ENCODE data around the gene ADAM8. TPM values are rescaled to one million over a fixed set of nuclear protein-coding genes. Genes with fewer than 3 reads are reported as not detected.
"Not testable (repeated sequence)": the region's sequence is repeated elsewhere in the genome, so short reads cannot be mapped to it uniquely, and the experiment has no call there.

The ADAM8 gene
- total RNA-seq, 4 donors from 2014 or later: 5.4 to 12.4 (median 6.4) TPM

DNA sequence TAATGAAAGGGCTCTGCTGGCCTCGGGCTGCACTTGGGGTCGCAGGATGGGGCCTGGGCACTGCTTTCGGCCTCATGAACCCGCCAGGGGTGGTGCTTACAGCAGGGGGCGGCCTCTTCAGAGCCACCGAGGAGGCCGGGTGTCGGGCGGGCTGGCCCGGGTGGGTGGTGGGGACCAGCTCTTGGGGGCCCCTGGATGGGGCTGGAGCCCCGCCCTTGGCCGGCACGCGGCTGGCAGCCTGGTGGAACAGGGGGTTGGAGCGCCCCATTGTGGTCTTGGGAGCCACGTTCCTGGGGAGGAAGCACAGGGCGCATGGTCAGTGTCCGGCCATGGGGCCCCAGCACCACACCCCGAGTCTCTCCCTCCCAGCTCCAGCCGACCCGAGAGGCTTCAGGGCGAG, 8.8 kb downstream of the ADAM8 start:
- no peak for TF ChIP-seq POLR2A (IDR thresholded peaks at IDR 0.05)
- TF ChIP-seq, protein P1, sequence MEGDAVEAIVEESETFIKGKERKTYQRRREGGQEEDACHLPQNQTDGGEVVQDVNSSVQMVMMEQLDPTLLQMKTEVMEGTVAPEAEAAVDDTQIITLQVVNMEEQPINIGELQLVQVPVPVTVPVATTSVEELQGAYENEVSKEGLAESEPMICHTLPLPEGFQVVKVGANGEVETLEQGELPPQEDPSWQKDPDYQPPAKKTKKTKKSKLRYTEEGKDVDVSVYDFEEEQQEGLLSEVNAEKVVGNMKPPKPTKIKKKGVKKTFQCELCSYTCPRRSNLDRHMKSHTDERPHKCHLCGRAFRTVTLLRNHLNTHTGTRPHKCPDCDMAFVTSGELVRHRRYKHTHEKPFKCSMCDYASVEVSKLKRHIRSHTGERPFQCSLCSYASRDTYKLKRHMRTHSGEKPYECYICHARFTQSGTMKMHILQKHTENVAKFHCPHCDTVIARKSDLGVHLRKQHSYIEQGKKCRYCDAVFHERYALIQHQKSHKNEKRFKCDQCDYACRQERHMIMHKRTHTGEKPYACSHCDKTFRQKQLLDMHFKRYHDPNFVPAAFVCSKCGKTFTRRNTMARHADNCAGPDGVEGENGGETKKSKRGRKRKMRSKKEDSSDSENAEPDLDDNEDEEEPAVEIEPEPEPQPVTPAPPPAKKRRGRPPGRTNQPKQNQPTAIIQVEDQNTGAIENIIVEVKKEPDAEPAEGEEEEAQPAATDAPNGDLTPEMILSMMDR (IDR thresholded peaks at IDR 0.05): no peak
- Histone ChIP-seq H3K4me3 (no peak overlapping the region), H3K27me3 (no peaks in the 10 kb centered on the region), H3K9me3 (no peaks in the 10 kb centered on the region), H3K27ac (no peak overlapping the region), H3K36me3 (peaks cover 0 to 5% (median 0%) of the 10 kb centered on the region in 3 donors), H3K4me1 (peaks cover 0 to 17% (median 5%) of the 10 kb centered on the region in 4 donors)
- no peak for DNase-seq

DNA sequence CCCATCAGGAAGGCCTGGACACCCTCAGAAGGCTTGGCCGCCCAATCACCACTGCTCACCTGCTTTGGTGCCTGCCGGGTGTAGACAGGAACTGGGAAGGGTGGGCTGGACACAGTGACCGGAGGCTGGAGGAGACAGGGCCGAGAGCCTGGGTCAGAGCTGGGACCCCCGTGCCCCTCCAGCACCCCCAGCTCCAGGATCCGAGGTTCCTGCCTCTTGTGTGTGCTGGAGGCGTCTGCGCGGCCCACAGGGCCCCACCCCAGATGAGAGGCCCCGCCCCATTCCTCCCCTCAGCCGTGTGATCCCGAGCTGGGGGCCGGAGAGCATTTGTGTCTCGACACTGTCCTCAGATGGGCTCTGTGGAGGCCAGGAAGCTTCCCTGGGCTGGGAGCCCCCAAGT, 9.4 kb downstream of the ADAM8 start:
- Histone ChIP-seq H3K9me3 (no peaks in the 10 kb centered on the region), H3K36me3 (peaks cover 0 to 5% (median 0%) of the 10 kb centered on the region in 3 donors), H3K4me3 (no peak overlapping the region), H3K27ac (no peak overlapping the region), H3K27me3 (no peaks in the 10 kb centered on the region), H3K4me1 (peaks cover 0 to 22% (median 7%) of the 10 kb centered on the region in 4 donors)
- TF ChIP-seq, protein P1 (IDR thresholded peaks at IDR 0.05): no peak
- no peak for TF ChIP-seq POLR2A (IDR thresholded peaks at IDR 0.05)
- no peak for DNase-seq

DNA sequence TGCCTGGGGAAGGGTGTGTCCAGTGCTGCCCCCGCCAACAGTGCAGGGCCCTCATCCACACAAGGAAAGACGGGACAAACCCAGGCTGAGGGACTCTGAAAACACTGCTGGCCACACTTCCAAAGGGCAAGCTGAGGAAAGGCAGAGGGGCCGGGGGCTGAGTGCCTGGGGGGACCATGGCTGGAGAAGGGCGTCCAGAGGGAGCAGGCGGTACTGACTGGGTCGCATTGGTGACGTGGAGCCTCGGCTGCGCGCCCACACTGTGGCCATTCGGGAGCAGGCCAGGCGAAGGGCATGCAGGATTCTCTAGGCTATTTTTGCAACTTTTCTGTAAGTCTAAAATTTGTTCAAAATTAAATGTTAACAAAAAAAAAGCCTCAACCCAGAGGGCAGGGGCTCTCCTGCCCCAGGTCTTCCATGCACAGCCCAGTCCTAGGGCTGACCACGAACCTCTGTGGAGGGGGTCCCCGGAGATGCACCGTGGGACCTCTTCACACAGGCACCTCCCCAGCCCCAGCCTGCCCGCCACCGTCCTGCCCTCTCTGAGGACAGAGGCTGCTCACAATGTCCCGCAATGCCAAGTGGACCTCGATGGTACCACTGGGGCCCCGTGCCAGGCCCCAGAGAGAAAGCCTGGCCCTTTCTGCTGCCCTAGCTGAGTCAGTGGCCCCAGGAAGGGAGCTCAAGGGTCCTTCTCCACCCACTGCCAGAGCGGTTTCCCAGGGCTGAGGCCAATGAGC, 10.4 kb downstream of the ADAM8 start:
- H3K27ac ChIP-seq: no peak overlapping the region
- peaks cover 0 to 27% (median 8%) of the 10 kb centered on the region in 4 donors for H3K4me1 ChIP-seq
- no peaks in the 10 kb centered on the region for H3K9me3 ChIP-seq
- no peaks in the 10 kb centered on the region for H3K27me3 ChIP-seq
- H3K36me3 ChIP-seq: peaks cover 0 to 5% (median 0%) of the 10 kb centered on the region in 3 donors
- no peak overlapping the region for H3K4me3 ChIP-seq
- DNase-seq: no peak
- TF ChIP-seq POLR2A (IDR thresholded peaks at IDR 0.05): no peak
- TF ChIP-seq, protein P1 (IDR thresholded peaks at IDR 0.05): no peak

DNA sequence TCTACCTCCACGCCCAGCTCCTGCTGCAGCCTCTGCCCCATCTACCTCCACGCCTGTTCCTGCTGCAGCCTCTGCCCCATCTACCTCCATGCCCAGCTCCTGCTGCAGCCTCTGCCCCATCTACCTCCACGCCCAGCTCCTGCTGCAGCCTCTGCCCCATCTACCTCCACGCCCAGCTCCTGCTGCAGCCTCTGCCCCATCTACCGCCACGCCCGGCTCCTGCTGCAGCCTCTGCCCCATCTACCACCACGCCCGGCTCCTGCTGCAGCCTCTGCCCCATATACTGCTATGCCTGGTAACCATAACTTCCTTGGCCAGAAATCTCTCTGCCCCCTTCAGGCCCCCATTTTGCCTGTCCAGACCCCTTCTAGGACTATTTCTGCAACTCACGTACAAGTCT, 11.6 kb downstream of the ADAM8 start:
- not testable (repeated sequence) for H3K36me3 ChIP-seq, H3K4me3 ChIP-seq, H3K27me3 ChIP-seq, DNase-seq, H3K27ac ChIP-seq, H3K9me3 ChIP-seq
- H3K4me1 ChIP-seq: peaks cover 0 to 35% (median 8%) of the 10 kb centered on the region in 4 donors

DNA sequence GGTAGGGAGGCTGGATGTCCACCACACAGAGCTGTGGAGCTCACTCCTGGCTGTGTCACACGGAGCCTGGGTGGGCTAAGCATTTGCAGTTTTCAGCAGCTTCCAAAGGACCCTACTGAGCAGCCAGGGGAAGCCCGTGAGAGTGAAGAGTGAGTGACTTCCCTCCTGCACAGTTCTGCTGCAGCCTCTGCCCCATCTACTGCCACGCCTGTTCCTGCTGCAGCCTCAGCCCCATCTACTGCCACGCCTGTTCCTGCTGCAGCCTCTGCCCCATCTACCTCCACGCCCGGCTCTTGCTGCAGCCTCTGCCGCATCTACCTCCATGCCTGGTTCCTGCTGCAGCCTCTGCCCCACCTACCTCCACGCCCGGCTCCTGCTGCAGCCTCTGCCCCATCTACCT, 12.2 kb downstream of the ADAM8 start:
- H3K27me3 ChIP-seq: no peaks in the 10 kb centered on the region
- no peaks in the 10 kb centered on the region for H3K9me3 ChIP-seq
- no peak overlapping the region for H3K4me3 ChIP-seq
- peak overlapping the region in 2 of 4 donors; percentile 17 to 30 for H3K27ac ChIP-seq
- peaks cover 2 to 41% (median 8%) of the 10 kb centered on the region in 4 donors for H3K4me1 ChIP-seq
- TF ChIP-seq, protein P1 (IDR thresholded peaks at IDR 0.05): no peak
- TF ChIP-seq POLR2A (IDR thresholded peaks at IDR 0.05): no peak
- peak in 2 of 3 donors; percentile 37 to 78 for DNase-seq
- H3K36me3 ChIP-seq: peaks cover 0 to under 1% (median 0%) of the 10 kb centered on the region in 3 donors

DNA sequence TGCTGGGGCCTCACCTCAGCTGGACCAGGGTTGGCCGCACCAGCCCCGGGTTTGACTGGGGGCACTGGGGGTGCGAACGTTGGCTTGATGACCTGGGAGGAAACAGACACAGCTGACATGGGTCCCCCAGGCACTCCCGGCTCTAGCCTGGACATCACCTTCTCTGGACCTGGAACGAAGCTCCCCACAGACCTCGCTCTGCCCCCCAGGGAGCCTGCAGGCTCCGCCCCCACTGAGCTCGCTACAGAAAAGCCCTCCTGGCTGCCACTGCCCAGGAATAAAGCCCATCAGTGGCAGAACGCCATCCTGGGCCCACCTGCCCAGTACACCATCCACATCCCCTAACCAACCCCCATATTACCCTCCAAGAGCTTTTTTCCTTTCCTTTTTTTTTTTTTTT, 13.0 kb downstream of the ADAM8 start:
- Histone ChIP-seq H3K4me3 (no peak overlapping the region), H3K36me3 (no peaks in the 10 kb centered on the region), H3K9me3 (no peaks in the 10 kb centered on the region), H3K27ac (no peak overlapping the region), H3K27me3 (no peaks in the 10 kb centered on the region), H3K4me1 (peaks cover 3 to 49% (median 16%) of the 10 kb centered on the region in 4 donors)
- DNase-seq: no peak
- TF ChIP-seq, protein P1 (IDR thresholded peaks at IDR 0.05): no peak
- TF ChIP-seq POLR2A (IDR thresholded peaks at IDR 0.05): no peak
